ENCODE data around the gene PTTG1IP. TPM values are rescaled to one million over a fixed set of nuclear protein-coding genes. Genes with fewer than 3 reads are reported as not detected.

The PTTG1IP gene
- total and polyA plus RNA-seq, 10 of the 15 experiments (the other 5 are each of a cell fraction or from before 2014, with no cell fraction given) = 2.4 to 56.4 (median 44.4) TPM

DNA sequence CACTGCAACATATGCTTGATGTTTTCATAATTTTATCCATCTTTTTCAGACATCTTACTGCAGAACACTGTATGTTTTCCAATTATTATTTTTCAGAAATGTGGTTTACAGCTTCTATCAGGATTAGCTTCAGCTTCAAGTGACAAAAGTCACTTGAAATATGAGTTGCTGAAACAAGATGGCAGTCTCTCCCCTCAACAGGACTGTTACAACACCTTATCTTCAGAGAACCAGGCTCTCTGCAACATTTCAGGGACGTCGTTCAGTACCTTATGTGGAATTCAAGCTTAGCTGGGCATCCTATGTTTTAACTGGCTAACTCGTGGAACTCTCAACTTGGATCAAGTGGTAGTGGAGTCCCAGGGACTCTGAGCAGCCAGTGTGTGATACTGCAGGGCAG lies 69.8 kb downstream of the PTTG1IP start:
- ATAC-seq = no peak
- ChIA-PET CTCF (interaction anchor here (0.9 to 2.9 kb wide), 2 partner anchors 10 to 128 kb away, joined by 3 to 16 read pairs; no protein-coding TSS in a partner anchor), RAD21 (ENCODE audit: unreplicated experiment) (interaction anchor here (0.7 kb wide), 1 partner anchor 11 kb away, joined by 4 read pairs; no protein-coding TSS in a partner anchor), POLR2A (interaction anchor here (0.7 to 1.6 kb wide), 2 partner anchors 11 to 506 kb away, joined by 3 to 4 read pairs; no protein-coding TSS in a partner anchor), SMC1A (ENCODE audit: uncharacterized antibody, unreplicated experiment) (no interaction called here)
- no peak overlapping the region for H3K9ac ChIP-seq (ENCODE audit: control insufficient read depth, insufficient read depth, low read length)
- H4K20me1 ChIP-seq (ENCODE audit: control insufficient read depth, insufficient read depth) = no peaks in the 10 kb centered on the region
- peaks cover 12% of the 10 kb centered on the region for H3K4me1 ChIP-seq (ENCODE audit: control insufficient read depth, insufficient read depth, low read length)
- no peaks in the 10 kb centered on the region for H3K27me3 ChIP-seq (replicated peaks in 1 of 2; ENCODE audit: control insufficient read depth in 2 of 2, insufficient read depth in 2 of 2, low read length in 1 of 2)
- H3K36me3 ChIP-seq (ENCODE audit: control insufficient read depth in 2 of 2, insufficient read depth in 2 of 2, low read length in 1 of 2) = peaks cover 6 to 12% of the 10 kb centered on the region in 2 experiments
- no peak overlapping the region for H3K4me3 ChIP-seq
- in situ Hi-C loops (cut with MboI) = no loop called here
- no peak overlapping the region for H2AFZ ChIP-seq (ENCODE audit: control insufficient read depth, low read depth, low read length)
- H3K9me3 ChIP-seq (replicated peaks; ENCODE audit: control insufficient read depth, insufficient read depth, low read length) = no peaks in the 10 kb centered on the region
- no peak overlapping the region for H3K27ac ChIP-seq (ENCODE audit: control insufficient read depth, insufficient read depth)
- peaks cover 39% of the 10 kb centered on the region for H3K79me2 ChIP-seq (ENCODE audit: control insufficient read depth, insufficient read depth, low read length)
- no peak overlapping the region for H3K4me2 ChIP-seq (ENCODE audit: control insufficient read depth, insufficient read depth)
- DNase-seq (ENCODE audit: low read depth, low spot score) = no peak
- WGBS (ENCODE audit: insufficient coverage, insufficient replicate concordance, low lambda C conversion rate, missing lambda C conversion rate) = 65% methylated on average over 3 of the region's 3 CpGs
- no TSS peak for BruUV-seq (replicated peaks)
- intact Hi-C loops (cut with micrococcal nuclease; ENCODE audit: unreplicated experiment) = loop anchor here (5.0 to 10.0 kb wide), 3 partner anchors 69 to 331 kb away; partner anchors contain the start of gene PTTG1IP
- no peak for FAIRE-seq
- TF ChIP-seq CHD2 (IDR thresholded peaks at IDR 0.05; ENCODE audit: borderline replicate concordance, low read depth, low read length) = no peak
- no peak for TF ChIP-seq GATAD2B (conservative IDR thresholded peaks at IDR 0.05; ENCODE audit: low read depth)
- no peak for TF ChIP-seq HDGF (IDR thresholded peaks at IDR 0.05)
- TF ChIP-seq, protein P1, sequence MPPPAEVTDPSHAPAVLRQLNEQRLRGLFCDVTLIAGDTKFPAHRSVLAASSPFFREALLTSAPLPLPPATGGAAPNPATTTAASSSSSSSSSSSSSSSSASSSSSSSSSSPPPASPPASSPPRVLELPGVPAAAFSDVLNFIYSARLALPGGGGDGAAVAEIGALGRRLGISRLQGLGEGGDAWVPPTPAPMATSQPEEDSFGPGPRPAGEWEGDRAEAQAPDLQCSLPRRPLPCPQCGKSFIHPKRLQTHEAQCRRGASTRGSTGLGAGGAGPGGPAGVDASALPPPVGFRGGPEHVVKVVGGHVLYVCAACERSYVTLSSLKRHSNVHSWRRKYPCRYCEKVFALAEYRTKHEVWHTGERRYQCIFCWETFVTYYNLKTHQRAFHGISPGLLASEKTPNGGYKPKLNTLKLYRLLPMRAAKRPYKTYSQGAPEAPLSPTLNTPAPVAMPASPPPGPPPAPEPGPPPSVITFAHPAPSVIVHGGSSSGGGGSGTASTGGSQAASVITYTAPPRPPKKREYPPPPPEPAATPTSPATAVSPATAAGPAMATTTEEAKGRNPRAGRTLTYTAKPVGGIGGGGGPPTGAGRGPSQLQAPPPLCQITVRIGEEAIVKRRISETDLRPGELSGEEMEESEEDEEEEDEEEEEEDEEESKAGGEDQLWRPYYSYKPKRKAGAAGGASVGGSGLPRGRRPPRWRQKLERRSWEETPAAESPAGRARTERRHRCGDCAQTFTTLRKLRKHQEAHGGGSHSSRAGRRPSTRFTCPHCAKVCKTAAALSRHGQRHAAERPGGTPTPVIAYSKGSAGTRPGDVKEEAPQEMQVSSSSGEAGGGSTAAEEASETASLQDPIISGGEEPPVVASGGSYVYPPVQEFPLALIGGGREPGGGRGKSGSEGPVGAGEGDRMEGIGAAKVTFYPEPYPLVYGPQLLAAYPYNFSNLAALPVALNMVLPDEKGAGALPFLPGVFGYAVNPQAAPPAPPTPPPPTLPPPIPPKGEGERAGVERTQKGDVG (CRISPR knock-in tag; IDR thresholded peaks at IDR 0.05) = no peak
- TF ChIP-seq, protein P2, sequence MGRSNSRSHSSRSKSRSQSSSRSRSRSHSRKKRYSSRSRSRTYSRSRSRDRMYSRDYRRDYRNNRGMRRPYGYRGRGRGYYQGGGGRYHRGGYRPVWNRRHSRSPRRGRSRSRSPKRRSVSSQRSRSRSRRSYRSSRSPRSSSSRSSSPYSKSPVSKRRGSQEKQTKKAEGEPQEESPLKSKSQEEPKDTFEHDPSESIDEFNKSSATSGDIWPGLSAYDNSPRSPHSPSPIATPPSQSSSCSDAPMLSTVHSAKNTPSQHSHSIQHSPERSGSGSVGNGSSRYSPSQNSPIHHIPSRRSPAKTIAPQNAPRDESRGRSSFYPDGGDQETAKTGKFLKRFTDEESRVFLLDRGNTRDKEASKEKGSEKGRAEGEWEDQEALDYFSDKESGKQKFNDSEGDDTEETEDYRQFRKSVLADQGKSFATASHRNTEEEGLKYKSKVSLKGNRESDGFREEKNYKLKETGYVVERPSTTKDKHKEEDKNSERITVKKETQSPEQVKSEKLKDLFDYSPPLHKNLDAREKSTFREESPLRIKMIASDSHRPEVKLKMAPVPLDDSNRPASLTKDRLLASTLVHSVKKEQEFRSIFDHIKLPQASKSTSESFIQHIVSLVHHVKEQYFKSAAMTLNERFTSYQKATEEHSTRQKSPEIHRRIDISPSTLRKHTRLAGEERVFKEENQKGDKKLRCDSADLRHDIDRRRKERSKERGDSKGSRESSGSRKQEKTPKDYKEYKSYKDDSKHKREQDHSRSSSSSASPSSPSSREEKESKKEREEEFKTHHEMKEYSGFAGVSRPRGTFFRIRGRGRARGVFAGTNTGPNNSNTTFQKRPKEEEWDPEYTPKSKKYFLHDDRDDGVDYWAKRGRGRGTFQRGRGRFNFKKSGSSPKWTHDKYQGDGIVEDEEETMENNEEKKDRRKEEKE (IDR thresholded peaks at IDR 0.05) = no peak
- TF ChIP-seq POLR2AphosphoS5 (IDR thresholded peaks at IDR 0.05; ENCODE audit: low read length) = no peak
- no peak for TF ChIP-seq STAT3 (IDR thresholded peaks at IDR 0.05; ENCODE audit: low read depth, low read length)
- no peak for TF ChIP-seq STAT1 (conservative IDR thresholded peaks at IDR 0.05)
- no peak for TF ChIP-seq RAD51 (IDR thresholded peaks at IDR 0.05)
- no peak for TF ChIP-seq NFXL1 (IDR thresholded peaks at IDR 0.05; ENCODE audit: borderline replicate concordance)
- no peak for TF ChIP-seq ATF7 (IDR thresholded peaks at IDR 0.05; ENCODE audit: low read depth)
- TF ChIP-seq SREBF1 (IDR thresholded peaks at IDR 0.05; ENCODE audit: low read length) = no peak
- no peak for TF ChIP-seq KDM1A (IDR thresholded peaks at IDR 0.05; ENCODE audit: borderline replicate concordance)
- TF ChIP-seq, protein P3, sequence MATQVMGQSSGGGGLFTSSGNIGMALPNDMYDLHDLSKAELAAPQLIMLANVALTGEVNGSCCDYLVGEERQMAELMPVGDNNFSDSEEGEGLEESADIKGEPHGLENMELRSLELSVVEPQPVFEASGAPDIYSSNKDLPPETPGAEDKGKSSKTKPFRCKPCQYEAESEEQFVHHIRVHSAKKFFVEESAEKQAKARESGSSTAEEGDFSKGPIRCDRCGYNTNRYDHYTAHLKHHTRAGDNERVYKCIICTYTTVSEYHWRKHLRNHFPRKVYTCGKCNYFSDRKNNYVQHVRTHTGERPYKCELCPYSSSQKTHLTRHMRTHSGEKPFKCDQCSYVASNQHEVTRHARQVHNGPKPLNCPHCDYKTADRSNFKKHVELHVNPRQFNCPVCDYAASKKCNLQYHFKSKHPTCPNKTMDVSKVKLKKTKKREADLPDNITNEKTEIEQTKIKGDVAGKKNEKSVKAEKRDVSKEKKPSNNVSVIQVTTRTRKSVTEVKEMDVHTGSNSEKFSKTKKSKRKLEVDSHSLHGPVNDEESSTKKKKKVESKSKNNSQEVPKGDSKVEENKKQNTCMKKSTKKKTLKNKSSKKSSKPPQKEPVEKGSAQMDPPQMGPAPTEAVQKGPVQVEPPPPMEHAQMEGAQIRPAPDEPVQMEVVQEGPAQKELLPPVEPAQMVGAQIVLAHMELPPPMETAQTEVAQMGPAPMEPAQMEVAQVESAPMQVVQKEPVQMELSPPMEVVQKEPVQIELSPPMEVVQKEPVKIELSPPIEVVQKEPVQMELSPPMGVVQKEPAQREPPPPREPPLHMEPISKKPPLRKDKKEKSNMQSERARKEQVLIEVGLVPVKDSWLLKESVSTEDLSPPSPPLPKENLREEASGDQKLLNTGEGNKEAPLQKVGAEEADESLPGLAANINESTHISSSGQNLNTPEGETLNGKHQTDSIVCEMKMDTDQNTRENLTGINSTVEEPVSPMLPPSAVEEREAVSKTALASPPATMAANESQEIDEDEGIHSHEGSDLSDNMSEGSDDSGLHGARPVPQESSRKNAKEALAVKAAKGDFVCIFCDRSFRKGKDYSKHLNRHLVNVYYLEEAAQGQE (IDR thresholded peaks at IDR 0.05; ENCODE audit: low read depth, low read length) = no peak
- TF ChIP-seq CBFB (IDR thresholded peaks at IDR 0.05; ENCODE audit: low read depth) = no peak
- no peak for TF ChIP-seq YY1 (IDR thresholded peaks at IDR 0.05; ENCODE audit: low read depth, low read length)
